Neuronal stem cell (in vitro differentiated cells): Measurements from ENCODE around the gene GLMP.

ENCODE experiments used
- DNase-seq: peaks from one replicate; pipeline ENCODE4 v3.0.0-alpha.2; 2013; ENCODE audit warnings: low spot score
- H2AFZ ChIP-seq: one replicate; pipeline ENCODE4 v1.6.1; 2013; ENCODE audit warnings: mild to moderate bottlenecking, low read length, inconsistent platforms
- H2AK5ac ChIP-seq: 2 replicates; pipeline ENCODE4 v1.6.1; 2013; ENCODE audit warnings: low read depth, mild to moderate bottlenecking, inconsistent platforms, low read length, moderate library complexity, mixed read lengths
- H2BK120ac ChIP-seq: 2 replicates; pipeline ENCODE4 v1.6.1; 2013; ENCODE audit warnings: low read depth, mild to moderate bottlenecking, inconsistent platforms, low read length, moderate library complexity, mixed read lengths
- H2BK12ac ChIP-seq: one replicate; pipeline ENCODE4 v1.6.1; 2013; ENCODE audit warnings: low read length, inconsistent platforms
- H2BK15ac ChIP-seq: 2 replicates; pipeline ENCODE4 v1.6.1; 2013; ENCODE audit warnings: mild to moderate bottlenecking, low read length, inconsistent platforms, mixed read lengths
- H2BK5ac ChIP-seq: one replicate; pipeline ENCODE4 v1.6.1; 2013; ENCODE audit warnings: inconsistent platforms, mild to moderate bottlenecking, low read length, moderate library complexity
- H3K14ac ChIP-seq: one replicate; pipeline ENCODE4 v1.6.1; 2013; ENCODE audit warnings: low read length, inconsistent platforms
- H3K18ac ChIP-seq: 2 replicates; pipeline ENCODE4 v1.6.1; 2013; ENCODE audit warnings: low read length, inconsistent platforms
- H3K23ac ChIP-seq: 2 replicates; pipeline ENCODE4 v1.6.1; 2013; ENCODE audit warnings: low read depth, mild to moderate bottlenecking, mixed read lengths, low read length, inconsistent platforms; ENCODE audit not compliant: poor library complexity
- H3K27ac ChIP-seq: replicated peaks from 3 replicates; pipeline ENCODE4 v1.5.1; 2013; ENCODE audit warnings: low read length, inconsistent platforms
- H3K27me3 ChIP-seq, 3 experiments: 2 replicates each; pipeline ENCODE4 v1.6.1; 2013; ENCODE audit warnings: low read length in 3 of 3, mild to moderate bottlenecking in 2 of 3, inconsistent platforms in 1 of 3, low read depth in 1 of 3, mixed read lengths in 1 of 3, moderate library complexity in 1 of 3; ENCODE audit not compliant: control insufficient read depth in 3 of 3, insufficient read depth in 3 of 3
- H3K36me3 ChIP-seq, 2 donors: replicated peaks in 1 of 2; 2 replicates each; pipeline ENCODE4 v1.6.1; 2013; ENCODE audit warnings: low read length in 2 of 2; ENCODE audit not compliant: control insufficient read depth in 2 of 2, insufficient read depth in 2 of 2
- H3K4ac ChIP-seq: 2 replicates; pipeline ENCODE4 v1.6.1; 2013; ENCODE audit warnings: inconsistent platforms, mild to moderate bottlenecking, low read length, moderate library complexity
- H3K4me1 ChIP-seq, 2 donors: 1 replicate in 1 of 2; 2 replicates in 1 of 2; pipeline ENCODE4 v1.6.1; 2013; ENCODE audit warnings: low read length in 2 of 2, low read depth in 1 of 2; ENCODE audit not compliant: control insufficient read depth in 2 of 2, insufficient read depth in 1 of 2
- H3K4me2 ChIP-seq: one replicate; pipeline ENCODE4 v1.6.1; 2013; ENCODE audit warnings: mild to moderate bottlenecking, low read length, inconsistent platforms; ENCODE audit not compliant: insufficient read depth, poor library complexity, severe bottlenecking
- H3K4me3 ChIP-seq, 2 donors: 2 replicates each; pipeline ENCODE4 v1.5.1; 2013; ENCODE audit warnings: low read length in 2 of 2, mild to moderate bottlenecking in 2 of 2, inconsistent platforms in 1 of 2, moderate library complexity in 1 of 2
- H3K79me1 ChIP-seq: one replicate; pipeline ENCODE4 v1.6.1; 2013; ENCODE audit warnings: low read depth, mild to moderate bottlenecking, inconsistent platforms, low read length, moderate library complexity
- H3K9ac ChIP-seq: one replicate; pipeline ENCODE4 v1.6.1; 2013; ENCODE audit warnings: mild to moderate bottlenecking, low read depth, low read length, inconsistent platforms; ENCODE audit not compliant: poor library complexity
- H3K9me3 ChIP-seq, 2 donors: replicated peaks in 1 of 2; 2 replicates each; pipeline versions ENCODE3 to v1.6.1; 2013; ENCODE audit warnings: low read length in 2 of 2, mild to moderate bottlenecking in 2 of 2, inconsistent platforms in 1 of 2, low read depth in 1 of 2, mixed read lengths in 1 of 2, moderate library complexity in 1 of 2; ENCODE audit not compliant: control insufficient read depth in 2 of 2, insufficient read depth in 1 of 2
- H4K8ac ChIP-seq: one replicate; pipeline ENCODE4 v1.6.1; 2013; ENCODE audit warnings: low read depth, mild to moderate bottlenecking, inconsistent platforms, low read length, moderate library complexity
- H4K91ac ChIP-seq: one replicate; pipeline ENCODE4 v1.6.1; 2013; ENCODE audit warnings: low read length, low read depth, mild to moderate bottlenecking, inconsistent platforms; ENCODE audit not compliant: poor library complexity
- WGBS, 2 donors: extraction: QIAGEN DNeasy Blood & Tissue Kit; methylation state at CpG; one replicate each; pipeline ENCODE4 v1.1.7; 2013; ENCODE audit warnings: missing lambda C conversion rate in 2 of 2, mixed read lengths in 1 of 2; ENCODE audit not compliant: insufficient read length in 2 of 2, insufficient replicate concordance in 1 of 2; ENCODE audit errors: extremely low coverage in 2 of 2; 5-methylcytosine and 5-hydroxymethylcytosine counted together

The GLMP gene

DNA sequence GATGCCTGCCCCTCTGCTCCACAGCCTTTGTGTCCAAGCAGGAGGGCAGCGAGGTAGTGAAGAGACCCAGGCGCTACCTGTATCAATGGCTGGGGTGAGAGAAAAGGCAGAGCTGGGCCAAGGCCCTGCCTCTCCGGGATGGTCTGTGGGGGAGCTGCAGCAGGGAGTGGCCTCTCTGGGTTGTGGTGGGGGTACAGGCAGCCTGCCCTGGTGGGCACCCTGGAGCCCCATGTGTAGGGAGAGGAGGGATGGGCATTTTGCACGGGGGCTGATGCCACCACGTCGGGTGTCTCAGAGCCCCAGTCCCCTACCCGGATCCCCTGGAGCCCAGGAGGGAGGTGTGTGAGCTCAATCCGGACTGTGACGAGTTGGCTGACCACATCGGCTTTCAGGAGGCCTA is 52.7 kb downstream of the GLMP start:
- WGBS, 2 donors, result no CpG with 5 or more reads among the region's 10 CpGs
- H3K4me3 ChIP-seq, result no peak overlapping the region
- H4K8ac ChIP-seq, result no peak overlapping the region
- no peak overlapping the region for H2BK5ac ChIP-seq
- peaks cover 15 to 24% of the 10 kb centered on the region in 2 donors for H3K36me3 ChIP-seq
- H3K9me3 ChIP-seq, result no peaks in the 10 kb centered on the region
- no peak overlapping the region for H2BK12ac ChIP-seq
- no peak overlapping the region for H3K14ac ChIP-seq
- H3K27ac ChIP-seq, result no peak overlapping the region
- no peak for DNase-seq
- H3K9ac ChIP-seq, result no peak overlapping the region
- H3K27me3 ChIP-seq, result no peaks in the 10 kb centered on the region
- no peak overlapping the region for H3K23ac ChIP-seq
- no peak overlapping the region for H3K4me2 ChIP-seq
- H2AFZ ChIP-seq, result no peak overlapping the region
- no peak overlapping the region for H3K4ac ChIP-seq
- peaks cover 2 to 11% of the 10 kb centered on the region in 2 donors for H3K4me1 ChIP-seq
- H2AK5ac ChIP-seq, result no peak overlapping the region
- peaks cover 3% of the 10 kb centered on the region for H3K79me1 ChIP-seq
- H4K91ac ChIP-seq, result no peak overlapping the region
- H2BK15ac ChIP-seq, result no peak overlapping the region
- H3K18ac ChIP-seq, result no peak overlapping the region
- no peak overlapping the region for H2BK120ac ChIP-seq
